PC-3 (cell line): ENCODE measurements around the gene HSPA1A. TPM values are rescaled to one million over a fixed set of nuclear protein-coding genes. Genes with fewer than 3 reads are reported as not detected.

Source experiments
- ATAC-seq: fragments of 200-7000 bp; cut with Tn5 transposase; 2 replicates; pipeline ENCODE4 v1.9.1; 2020; ENCODE audit warnings: mild to moderate bottlenecking, moderate library complexity
- BruUV-seq: library from RNA; stranded (reverse); fragments of 400-500 nt; replicated peaks from 2 replicates; lab custom pipeline; 2021; lab: Mats Ljungman, UMichigan
- CTCF ChIA-PET: fragments of 300-600 bp; sonication (Branson Sonifier 250); formaldehyde crosslinking; loops from one replicate; lab custom pipeline; 2022; ENCODE audit warnings: antibody characterized with exemption; lab: Charles Lee
- POLR2A ChIA-PET: fragments of 300-600 bp; sonication (Branson Sonifier 250); formaldehyde crosslinking; loops from one replicate; lab custom pipeline; 2022; ENCODE audit warnings: antibody characterized with exemption; ENCODE audit not compliant: unreplicated experiment; lab: Charles Lee
- DNase-seq: peaks from one replicate; pipeline ENCODE4 v3.0.0-alpha.2; 2015
- H2AFZ ChIP-seq: fragments of 300-600 bp; sonication (generic); 2 replicates; pipeline ENCODE4 v1.6.0; 2016; ENCODE audit warnings: antibody characterized with exemption, low read length
- H3F3A ChIP-seq: fragments of 300-600 bp; sonication (generic); one replicate; pipeline ENCODE4 v1.6.0; 2017; ENCODE audit warnings: antibody characterized with exemption, low read length, control low read depth, mild to moderate bottlenecking; ENCODE audit not compliant: unreplicated experiment
- H3K27ac ChIP-seq: fragments of 300-600 bp; sonication (generic); 2 replicates; pipeline ENCODE4 v1.5.1; 2016; ENCODE audit warnings: mild to moderate bottlenecking, low read length
- H3K27me3 ChIP-seq: fragments of 300-600 bp; sonication (generic); 2 replicates; pipeline ENCODE4 v1.6.1; 2016; ENCODE audit warnings: low read length, mixed read lengths
- H3K36me3 ChIP-seq: fragments of 300-600 bp; sonication (generic); 2 replicates; pipeline ENCODE4 v1.6.1; 2016; ENCODE audit warnings: low read depth, mixed run types, low read length, mixed read lengths
- H3K4me1 ChIP-seq: fragments of 300-600 bp; sonication (generic); 2 replicates; pipeline ENCODE4 v1.5.1; 2016; ENCODE audit warnings: low read length; ENCODE audit not compliant: insufficient read depth
- H3K4me2 ChIP-seq: fragments of 300-600 bp; sonication (generic); 2 replicates; pipeline ENCODE4 v1.6.0; 2016; ENCODE audit warnings: low read length
- H3K4me3 ChIP-seq: fragments of 300-600 bp; sonication (generic); 2 replicates; pipeline ENCODE4 v1.5.1; 2016; ENCODE audit warnings: mild to moderate bottlenecking, low read length, mixed read lengths
- H3K79me2 ChIP-seq: fragments of 300-600 bp; sonication (generic); 2 replicates; pipeline ENCODE4 v1.6.1; 2017; ENCODE audit warnings: low read length, mixed read lengths
- H3K9ac ChIP-seq: fragments of 300-600 bp; sonication (generic); 2 replicates; pipeline ENCODE4 v1.6.0; 2016; ENCODE audit warnings: mild to moderate bottlenecking, low read length
- H3K9me2 ChIP-seq: fragments of 300-600 bp; sonication (generic); replicated peaks from 2 replicates; pipeline ENCODE4 v1.6.1; 2016; ENCODE audit warnings: mixed run types, low read length, mixed read lengths
- H3K9me3 ChIP-seq: fragments of 300-600 bp; sonication (generic); 2 replicates; pipeline ENCODE4 v1.6.1; 2016; ENCODE audit warnings: low read length, mixed read lengths
- H4K20me1 ChIP-seq: fragments of 300-600 bp; sonication (generic); 2 replicates; pipeline ENCODE4 v1.6.1; 2016; ENCODE audit warnings: low read length, mixed read lengths
- CTCF ChIP-seq: fragments of 300-600 bp; sonication (generic); conservative IDR thresholded peaks from 2 replicates; pipeline ENCODE4 v1.5.1; 2017; ENCODE audit warnings: antibody characterized with exemption, low read depth, mild to moderate bottlenecking, low read length
- EZH2 ChIP-seq: fragments of 300-600 bp; sonication (generic); IDR thresholded peaks from one replicate; pipeline ENCODE4 v1.6.1; 2017; ENCODE audit warnings: antibody characterized with exemption, mild to moderate bottlenecking, low read length; ENCODE audit not compliant: unreplicated experiment
- EZH2phosphoT487 ChIP-seq: fragments of 300-600 bp; sonication (generic); IDR thresholded peaks from 2 replicates; pipeline ENCODE4 v1.6.1; 2018; ENCODE audit warnings: mild to moderate bottlenecking, antibody characterized with exemption, low read length, borderline replicate concordance
- intact Hi-C: fragments of 100-400 bp; cut with micrococcal nuclease; formaldehyde crosslinking; loops from 2 replicates; pipeline ENCODE4 v1.9.0; 2023
- total RNA-seq: library from RNA; depleted of rRNA; stranded (reverse); fragments of >200 nt; gene quantifications from 2 replicates; pipeline ENCODE4 v1.2.3, GENCODE V29; 2014

Gene HSPA1A
- total RNA-seq, 1 experiment from 2014 or later, result 269 TPM

GRCh38 chr6:31830886-31831335 lies 15.6 kb downstream of the HSPA1A start:
- Histone ChIP-seq H3K27me3 (no peaks in the 10 kb centered on the region), H2AFZ (no peak overlapping the region), H3K36me3 (peaks cover 1% of the 10 kb centered on the region; the same call in 1 of the 2 replicates), H3K9me3 (no peaks in the 10 kb centered on the region), H3F3A (no peaks in the 10 kb centered on the region), H3K4me2 (peak overlapping the region; percentile 90), H3K27ac (no peak overlapping the region), H3K4me3 (peak overlapping the region; percentile 98), H3K9ac (peak overlapping the region; percentile 62), H4K20me1 (peaks cover 22% of the 10 kb centered on the region), H3K4me1 (peaks cover 18% of the 10 kb centered on the region), H3K9me2 (no peaks in the 10 kb centered on the region), H3K79me2 (peaks cover 66% of the 10 kb centered on the region)
- ChIA-PET POLR2A (interaction anchor here (0.5 to 0.7 kb wide), 4 partner anchors 16 to 178 kb away, joined by 4 to 17 read pairs (median 6); partner anchors contain the start of genes BAG6, HSPA1L, NEU1 and VARS1), CTCF (interaction anchor here (0.5 to 1.9 kb wide), 3 partner anchors 25 to 93 kb away, joined by 3 to 8 read pairs (median 4); no protein-coding TSS in a partner anchor)
- BruUV-seq, result no TSS peak
- DNase-seq (no peak), ATAC-seq (no peak)
- intact Hi-C loops, result loop anchor here (1.0 to 10.0 kb wide), 5 partner anchors 36 to 146 kb away; partner anchors contain the start of genes CLIC1, LY6G5C and VARS1
- no peak for TF ChIP-seq EZH2phosphoT487

- ChIA-PET POLR2A (interaction anchor here (0.5 to 0.7 kb wide), 2 partner anchors 31 to 36 kb away, joined by 4 read pairs; partner anchors contain the start of genes NEU1 and VARS1), CTCF (interaction anchor here (0.5 to 0.6 kb wide), 2 partner anchors 25 to 94 kb away, joined by 3 to 4 read pairs; no protein-coding TSS in a partner anchor)
- Histone ChIP-seq H4K20me1 (peaks cover 29% of the 10 kb centered on the region), H3K4me1 (peaks cover 12% of the 10 kb centered on the region), H3K9me3 (no peaks in the 10 kb centered on the region), H3K79me2 (peaks cover 66% of the 10 kb centered on the region), H3K9me2 (no peaks in the 10 kb centered on the region), H3K4me2 (peak overlapping the region; percentile 90), H2AFZ (no peak overlapping the region), H3K9ac (peak overlapping the region; percentile 62; the same call in 1 of the 2 replicates), H3K27me3 (no peaks in the 10 kb centered on the region), H3F3A (no peaks in the 10 kb centered on the region), H3K27ac (no peak overlapping the region), H3K36me3 (peaks cover 7% of the 10 kb centered on the region), H3K4me3 (peak overlapping the region; percentile 98)
- intact Hi-C loops, result loop anchor here (2.0 to 10.0 kb wide), 4 partner anchors 37 to 147 kb away; partner anchors contain the start of genes CLIC1, LY6G5C and VARS1
- no TSS peak for BruUV-seq
- ATAC-seq, result no peak
- TF ChIP-seq CTCF (no peak), EZH2 (no peak), EZH2phosphoT487 (no peak)
- DNase-seq, result no peak
Observed at GRCh38 chr6:31831350-31832215, 16.2 kb downstream of the HSPA1A start.
